ENCODE data around the gene BCL11A.

The BCL11A gene

GRCh38 chr2:60569680-60570111 is 16.2 kb upstream of the BCL11A start:
- Mint-ChIP-seq H3K36me3 (ENCODE audit: low read depth) (no peaks in the 10 kb centered on the region), H3K27ac (no peak overlapping the region), H3K9me3 (no peaks in the 10 kb centered on the region), H3K4me3 (no peak overlapping the region), H3K4me1 (ENCODE audit: low read depth) (no peaks in the 10 kb centered on the region), H3K27me3 (peaks cover 11% of the 10 kb centered on the region)

DNA sequence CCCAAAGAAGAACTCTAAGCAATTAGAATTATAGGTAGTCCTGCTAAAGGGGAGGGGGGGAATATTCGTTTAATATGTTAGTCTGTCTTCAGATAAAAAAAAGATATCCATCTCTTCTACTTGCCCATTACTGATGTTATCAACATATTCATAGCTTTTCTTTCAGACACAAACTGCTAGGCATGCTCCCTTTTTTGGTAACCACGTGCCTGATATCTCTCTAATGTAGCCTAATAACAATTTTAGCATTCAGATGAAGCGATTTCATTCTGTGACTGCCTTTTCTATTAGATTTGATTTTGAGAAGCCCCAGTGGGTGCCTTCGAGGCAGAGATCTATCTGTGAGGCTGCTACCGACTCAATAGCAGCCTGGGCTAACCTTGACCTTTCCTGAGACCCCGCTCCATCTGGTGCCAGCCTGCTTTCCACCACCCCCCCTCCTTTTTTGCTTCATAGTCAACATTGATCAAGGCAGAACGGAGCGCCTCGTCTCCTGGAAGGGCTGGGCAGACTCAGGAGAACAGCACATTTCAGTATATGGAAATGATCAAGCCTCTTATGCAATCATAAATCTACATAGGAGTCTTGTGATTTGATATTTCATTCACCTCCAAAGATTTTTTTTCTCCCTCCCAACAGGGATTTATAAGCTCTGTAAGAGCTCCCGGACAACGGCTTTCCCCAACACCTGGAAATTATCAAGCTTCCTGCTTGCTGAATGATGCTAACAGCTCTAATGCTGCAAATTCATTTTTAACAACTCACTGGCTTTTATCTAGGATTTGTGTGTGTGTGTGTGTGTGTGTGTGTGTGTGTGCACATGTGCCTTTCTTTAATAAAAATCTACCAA is 14.7 kb upstream of the BCL11A start:
- peaks cover 7% of the 10 kb centered on the region for H3K27me3 Mint-ChIP-seq
- H3K4me3 Mint-ChIP-seq, result no peak overlapping the region
- H3K9me3 Mint-ChIP-seq, result no peaks in the 10 kb centered on the region
- H3K27ac Mint-ChIP-seq, result no peak overlapping the region
- H3K36me3 Mint-ChIP-seq (ENCODE audit: low read depth), result no peaks in the 10 kb centered on the region
- H3K4me1 Mint-ChIP-seq (ENCODE audit: low read depth), result no peaks in the 10 kb centered on the region

- H3K9me3 Mint-ChIP-seq, result no peaks in the 10 kb centered on the region
- H3K4me3 Mint-ChIP-seq, result no peak overlapping the region
Measured at GRCh38 chr2:60567096-60567495, 13.6 kb upstream of the BCL11A start.

GRCh38 chr2:60565472-60565871 is 12.0 kb upstream of the BCL11A start:
- H3K27me3 Mint-ChIP-seq, result peaks cover 21% of the 10 kb centered on the region
- no peaks in the 10 kb centered on the region for H3K9me3 Mint-ChIP-seq
- no peak overlapping the region for H3K27ac Mint-ChIP-seq
- H3K4me3 Mint-ChIP-seq, result no peak overlapping the region
- no peaks in the 10 kb centered on the region for H3K4me1 Mint-ChIP-seq (ENCODE audit: low read depth)
- H3K36me3 Mint-ChIP-seq (ENCODE audit: low read depth), result no peaks in the 10 kb centered on the region

More at GRCh38 chr2:60567096-60567495, 13.6 kb upstream of the BCL11A start:
- no peaks in the 10 kb centered on the region for H3K36me3 Mint-ChIP-seq (ENCODE audit: low read depth)
- no peak overlapping the region for H3K27ac Mint-ChIP-seq
- H3K4me1 Mint-ChIP-seq (ENCODE audit: low read depth), result no peaks in the 10 kb centered on the region
- H3K27me3 Mint-ChIP-seq, result peaks cover 6% of the 10 kb centered on the region

- Mint-ChIP-seq H3K27me3 (peaks cover 51% of the 10 kb centered on the region), H3K9me3 (no peaks in the 10 kb centered on the region), H3K4me3 (no peak overlapping the region), H3K4me1 (ENCODE audit: low read depth) (peaks cover 12% of the 10 kb centered on the region), H3K27ac (no peak overlapping the region), H3K36me3 (ENCODE audit: low read depth) (no peaks in the 10 kb centered on the region)
Measured at GRCh38 chr2:60560734-60561644, 7.5 kb upstream of the BCL11A start.

DNA sequence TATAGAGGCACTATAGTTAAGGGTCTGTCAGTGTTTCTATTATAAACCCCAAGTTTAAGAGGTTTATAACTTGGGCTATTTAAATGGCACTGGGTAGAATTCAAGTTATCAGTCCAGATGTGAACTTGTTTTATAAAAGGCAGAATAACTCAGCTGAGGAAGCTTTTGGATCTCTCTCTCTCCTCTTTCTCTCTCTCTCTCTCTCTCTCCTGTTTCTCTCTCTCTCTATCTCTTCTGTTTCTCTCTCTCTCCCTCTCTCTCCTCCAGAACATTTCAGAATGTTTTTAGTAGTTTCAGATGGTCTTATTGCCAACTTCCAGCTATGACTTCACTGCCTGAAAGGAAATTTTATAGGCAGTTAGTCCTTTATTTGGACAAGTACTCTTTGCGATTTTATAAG is 6.4 kb upstream of the BCL11A start:
- peaks cover 60% of the 10 kb centered on the region for H3K27me3 Mint-ChIP-seq
- H3K4me3 Mint-ChIP-seq, result no peak overlapping the region
- no peaks in the 10 kb centered on the region for H3K9me3 Mint-ChIP-seq
- no peak overlapping the region for H3K27ac Mint-ChIP-seq
- H3K36me3 Mint-ChIP-seq (ENCODE audit: low read depth), result no peaks in the 10 kb centered on the region
- H3K4me1 Mint-ChIP-seq (ENCODE audit: low read depth), result peaks cover 23% of the 10 kb centered on the region

GRCh38 chr2:60558536-60558935 is 5.1 kb upstream of the BCL11A start:
- Mint-ChIP-seq H3K4me3 (no peak overlapping the region), H3K9me3 (no peaks in the 10 kb centered on the region), H3K4me1 (ENCODE audit: low read depth) (peaks cover 24% of the 10 kb centered on the region), H3K27ac (no peak overlapping the region), H3K36me3 (ENCODE audit: low read depth) (no peaks in the 10 kb centered on the region), H3K27me3 (peaks cover 60% of the 10 kb centered on the region)

- peaks cover 68% of the 10 kb centered on the region for H3K27me3 Mint-ChIP-seq
- H3K27ac Mint-ChIP-seq, result peak overlapping the region; percentile 88
- H3K9me3 Mint-ChIP-seq, result no peaks in the 10 kb centered on the region
- H3K4me3 Mint-ChIP-seq, result peak overlapping the region; percentile 83
- H3K36me3 Mint-ChIP-seq (ENCODE audit: low read depth), result no peaks in the 10 kb centered on the region
- peaks cover 28% of the 10 kb centered on the region for H3K4me1 Mint-ChIP-seq (ENCODE audit: low read depth)
Measured at GRCh38 chr2:60557486-60557864, 4.0 kb upstream of the BCL11A start.

- H3K4me3 Mint-ChIP-seq, result peak overlapping the region; percentile 83
- H3K36me3 Mint-ChIP-seq (ENCODE audit: low read depth), result no peaks in the 10 kb centered on the region
- H3K9me3 Mint-ChIP-seq, result no peaks in the 10 kb centered on the region
- H3K27ac Mint-ChIP-seq, result peak overlapping the region; percentile 88
- peaks cover 32% of the 10 kb centered on the region for H3K4me1 Mint-ChIP-seq (ENCODE audit: low read depth)
- peaks cover 69% of the 10 kb centered on the region for H3K27me3 Mint-ChIP-seq
Measured at GRCh38 chr2:60556576-60557485, 3.4 kb upstream of the BCL11A start.

GRCh38 chr2:60556175-60556574 is 2.7 kb upstream of the BCL11A start:
- no peaks in the 10 kb centered on the region for H3K36me3 Mint-ChIP-seq (ENCODE audit: low read depth)
- H3K27me3 Mint-ChIP-seq, result peaks cover 69% of the 10 kb centered on the region
- peaks cover 37% of the 10 kb centered on the region for H3K4me1 Mint-ChIP-seq (ENCODE audit: low read depth)
- H3K9me3 Mint-ChIP-seq, result no peaks in the 10 kb centered on the region
- H3K4me3 Mint-ChIP-seq, result peak overlapping the region; percentile 83
- H3K27ac Mint-ChIP-seq, result peak overlapping the region; percentile 26

- H3K27ac Mint-ChIP-seq, result peak overlapping the region; percentile 65
- peaks cover 40% of the 10 kb centered on the region for H3K4me1 Mint-ChIP-seq (ENCODE audit: low read depth)
- H3K36me3 Mint-ChIP-seq (ENCODE audit: low read depth), result no peaks in the 10 kb centered on the region
- H3K27me3 Mint-ChIP-seq, result peaks cover 67% of the 10 kb centered on the region
- H3K4me3 Mint-ChIP-seq, result peak overlapping the region; percentile 73
- H3K9me3 Mint-ChIP-seq, result no peaks in the 10 kb centered on the region
Measured at GRCh38 chr2:60555783-60556139, 2.3 kb upstream of the BCL11A start.

DNA sequence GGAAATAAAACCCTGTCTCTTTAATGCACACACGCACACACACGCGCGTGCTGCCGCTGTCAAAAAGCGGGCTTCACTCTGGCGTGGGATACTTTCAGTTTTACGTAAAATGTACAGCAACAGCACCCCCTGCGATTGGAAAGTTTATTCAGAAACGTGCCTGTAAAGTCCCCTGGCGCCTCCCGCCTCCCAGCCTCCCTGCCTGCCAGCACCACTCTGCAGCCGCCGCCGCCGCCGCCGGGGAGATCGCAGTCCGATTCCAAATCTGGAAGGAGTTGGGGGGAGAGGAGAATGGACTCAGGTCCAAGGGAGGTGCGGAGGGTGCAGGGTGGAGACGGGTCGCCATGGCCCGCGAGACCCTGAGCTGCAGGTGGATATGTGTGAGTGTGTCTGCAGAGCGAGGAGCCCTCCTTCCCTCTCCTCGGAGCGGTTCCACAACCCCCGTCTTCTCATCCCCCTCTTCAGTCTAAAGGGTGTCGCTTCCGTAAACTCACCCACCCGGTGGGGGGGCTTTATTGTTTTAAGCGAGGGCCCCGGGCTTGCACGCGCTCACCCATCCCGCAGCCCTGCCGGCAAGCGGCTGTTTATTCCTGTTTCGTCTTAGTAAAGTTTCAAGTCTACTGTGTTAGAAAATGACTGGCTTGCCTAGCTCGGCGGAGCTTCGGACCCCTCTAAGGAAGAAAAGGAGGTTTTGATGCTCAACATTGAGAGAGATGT is 1.8 kb upstream of the BCL11A start:
- H3K27ac Mint-ChIP-seq, result peak overlapping the region; percentile 65
- no peaks in the 10 kb centered on the region for H3K36me3 Mint-ChIP-seq (ENCODE audit: low read depth)
- H3K4me1 Mint-ChIP-seq (ENCODE audit: low read depth), result peaks cover 43% of the 10 kb centered on the region
- H3K4me3 Mint-ChIP-seq, result peak overlapping the region; percentile 73
- peaks cover 68% of the 10 kb centered on the region for H3K27me3 Mint-ChIP-seq
- H3K9me3 Mint-ChIP-seq, result no peaks in the 10 kb centered on the region

DNA sequence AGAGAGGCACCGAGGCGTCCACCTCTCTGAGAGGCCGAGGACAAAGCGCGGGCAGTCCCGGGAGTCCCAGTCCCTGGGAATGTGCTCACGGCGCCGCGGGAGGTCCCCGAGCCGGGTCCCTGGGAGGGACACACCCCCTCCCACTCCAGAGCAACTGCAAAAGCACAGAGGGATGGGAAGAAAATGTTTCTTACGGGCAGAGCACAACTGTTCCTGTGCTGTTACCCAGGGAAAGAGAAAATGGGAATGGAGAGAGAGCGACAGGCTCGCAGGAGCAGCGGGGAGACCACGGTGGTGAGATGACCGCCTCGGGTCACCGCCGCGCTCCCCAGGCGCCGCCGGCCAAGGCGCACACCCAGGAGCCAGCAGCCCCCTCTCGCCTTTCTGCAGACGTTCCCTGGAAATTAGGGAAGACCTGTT is 1.2 kb upstream of the BCL11A start:
- Mint-ChIP-seq H3K27me3 (peaks cover 67% of the 10 kb centered on the region), H3K4me1 (ENCODE audit: low read depth) (peaks cover 49% of the 10 kb centered on the region), H3K36me3 (ENCODE audit: low read depth) (no peaks in the 10 kb centered on the region), H3K4me3 (peak overlapping the region; percentile 73), H3K9me3 (no peaks in the 10 kb centered on the region), H3K27ac (peak overlapping the region; percentile 55)

Data from stimulated activated naive CD8-positive, alpha-beta T cell treated with anti-CD3 and anti-CD28 coated beads, Interleukin-15, Interleukin-2, amounts not matched to agents 100 ng/mL and 50 ng/mL, for 24 hours (primary cell).